H1 (cell line): Measurements from ENCODE around the gene TMEM271. TPM values are rescaled to one million over a fixed set of nuclear protein-coding genes. Genes with fewer than 3 reads are reported as not detected.

ENCODE experiments used
- CTCF ChIA-PET: fragments of 300-600 bp; sonication (Branson Sonifier 250); formaldehyde crosslinking; loops from one replicate; lab custom pipeline; 2021; ENCODE audit not compliant: partially characterized antibody; lab: Charles Lee
- POLR2A ChIA-PET: fragments of 300-600 bp; sonication (Branson Sonifier 250); formaldehyde crosslinking; loops from one replicate; lab custom pipeline; 2021; ENCODE audit warnings: inconsistent platforms; ENCODE audit not compliant: partially characterized antibody; lab: Charles Lee
- DNase-seq, 2 experiments: peaks; one replicate each; pipeline versions ENCODE4 v3.0.0 to v3.0.0-alpha.2; 2010 to 2022; ENCODE audit warnings: low spot score in 2 of 2, low read depth in 1 of 2, mixed read lengths in 1 of 2
- FAIRE-seq: peaks from 2 replicates; lab custom pipeline; 2011; peaks lifted over from hg19 to GRCh38; lab: Jason Lieb, UNC
- H2AFZ ChIP-seq: 2 replicates; pipeline ENCODE4 v1.8.1; 2012; ENCODE audit warnings: low read length, inconsistent platforms
- H2AK5ac ChIP-seq: 2 replicates; pipeline ENCODE4 v1.6.1; 2013; ENCODE audit warnings: low read depth, low read length
- H2BK120ac ChIP-seq: replicated peaks from 2 replicates; pipeline ENCODE3; 2013; ENCODE audit warnings: low read depth, low read length, inconsistent platforms
- H2BK12ac ChIP-seq: 2 replicates; pipeline ENCODE4 v1.6.1; 2013; ENCODE audit warnings: low read depth, low read length
- H2BK15ac ChIP-seq: 2 replicates; pipeline ENCODE4 v1.6.1; 2013; ENCODE audit warnings: low read length
- H2BK20ac ChIP-seq: 2 replicates; pipeline ENCODE4 v1.6.1; 2013; ENCODE audit warnings: low read length
- H2BK5ac ChIP-seq: 2 replicates; pipeline ENCODE4 v1.6.1; 2013; ENCODE audit warnings: low read depth, low read length
- H3K14ac ChIP-seq: 2 replicates; pipeline ENCODE4 v1.6.1; 2013; ENCODE audit warnings: inconsistent platforms; ENCODE audit not compliant: insufficient read length
- H3K18ac ChIP-seq: 2 replicates; pipeline ENCODE4 v1.6.1; 2013; ENCODE audit warnings: low read length; ENCODE audit errors: extremely low read depth
- H3K23ac ChIP-seq: 2 replicates; pipeline ENCODE4 v1.6.1; 2013; ENCODE audit warnings: inconsistent platforms; ENCODE audit not compliant: insufficient read length
- H3K23me2 ChIP-seq: 2 replicates; pipeline ENCODE4 v1.6.1; 2013; ENCODE audit warnings: low read depth, low read length
- H3K27ac ChIP-seq: 2 replicates; pipeline ENCODE4 v1.6.1; 2011; ENCODE audit warnings: low read depth, low read length, inconsistent platforms
- H3K27me3 ChIP-seq, 4 experiments: replicated peaks in 1 of 4; 1 replicate in 1 of 4; 2 replicates in 3 of 4; pipeline versions ENCODE4 v1.6.1 to v1.8.1; 2011 to 2013; ENCODE audit warnings: low read length in 3 of 4, mild to moderate bottlenecking in 3 of 4, inconsistent platforms in 2 of 4, mixed read lengths in 2 of 4, moderate library complexity in 1 of 4; ENCODE audit not compliant: control insufficient read depth in 3 of 4, insufficient read depth in 3 of 4; ENCODE audit errors: extremely low read depth in 1 of 4
- H3K36me3 ChIP-seq, 4 experiments: 2 replicates each; pipeline versions ENCODE4 v1.6.1 to v1.8.1; 2011 to 2013; ENCODE audit warnings: mild to moderate bottlenecking in 4 of 4, low read length in 3 of 4, moderate library complexity in 2 of 4, control low read depth in 1 of 4, inconsistent platforms in 1 of 4; ENCODE audit not compliant: insufficient read depth in 4 of 4, control insufficient read depth in 2 of 4
- H3K4ac ChIP-seq: replicated peaks from 2 replicates; pipeline ENCODE3; 2013; ENCODE audit warnings: low read length, low read depth, mixed read lengths, inconsistent platforms; ENCODE audit not compliant: insufficient read length
- H3K4me1 ChIP-seq, 4 experiments: replicated peaks in 1 of 4; 1 replicate in 1 of 4; 2 replicates in 3 of 4; pipeline versions ENCODE4 v1.6.1 to v1.8.1; 2011 to 2013; ENCODE audit warnings: low read length in 3 of 4, inconsistent platforms in 2 of 4, mixed read lengths in 1 of 4; ENCODE audit not compliant: insufficient read depth in 4 of 4, control insufficient read depth in 3 of 4
- H3K4me2 ChIP-seq, 2 experiments: 2 replicates each; pipeline versions ENCODE4 v1.6.1 to v1.8.1; 2011 to 2013; ENCODE audit warnings: low read depth in 2 of 2, low read length in 2 of 2, control low read depth in 1 of 2, inconsistent platforms in 1 of 2, mild to moderate bottlenecking in 1 of 2; ENCODE audit not compliant: insufficient read depth in 1 of 2
- H3K4me3 ChIP-seq, 4 experiments: fragments of 200-600, 300-600 bp in 1 of 4; sonication (generic), shearing (Covaris generic), sonication (Bioruptor Twin) in 1 of 4; 2 replicates each; pipeline versions ENCODE4 v1.5.1 to v1.8.1; 2011 to 2016; ENCODE audit warnings: low read length in 4 of 4, low read depth in 3 of 4, control low read depth in 2 of 4, inconsistent platforms in 2 of 4, mild to moderate bottlenecking in 2 of 4, mixed read lengths in 1 of 4, moderate library complexity in 1 of 4; ENCODE audit not compliant: insufficient read depth in 2 of 4; ENCODE audit errors: extremely low read depth in 1 of 4
- H3K56ac ChIP-seq: replicated peaks from 2 replicates; pipeline ENCODE3; 2013; ENCODE audit warnings: low read depth, mild to moderate bottlenecking, mixed read lengths, low read length, inconsistent platforms; ENCODE audit not compliant: insufficient read length
- H3K79me1 ChIP-seq: 2 replicates; pipeline ENCODE4 v1.6.1; 2013; ENCODE audit warnings: low read depth, low read length, control low read depth
- H3K79me2 ChIP-seq, 2 experiments: 2 replicates each; pipeline versions ENCODE4 v1.6.1 to v1.8.1; 2012 to 2013; ENCODE audit warnings: low read length in 2 of 2, mild to moderate bottlenecking in 2 of 2, inconsistent platforms in 1 of 2; ENCODE audit not compliant: insufficient read depth in 2 of 2, control insufficient read depth in 1 of 2
- H3K9ac ChIP-seq, 4 experiments: replicated peaks in 1 of 4; 1 replicate in 1 of 4; 2 replicates in 3 of 4; pipeline versions ENCODE4 v1.6.1 to v1.8.1; 2011 to 2013; ENCODE audit warnings: low read depth in 3 of 4, low read length in 3 of 4, control low read depth in 2 of 4, mild to moderate bottlenecking in 2 of 4, moderate library complexity in 2 of 4, inconsistent platforms in 1 of 4; ENCODE audit errors: extremely low read depth in 1 of 4
- H3K9me3 ChIP-seq, 2 experiments: 2 replicates each; pipeline versions ENCODE4 v1.6.1 to v1.8.1; 2012 to 2013; ENCODE audit warnings: mild to moderate bottlenecking in 2 of 2, moderate library complexity in 2 of 2, control low read depth in 1 of 2, inconsistent platforms in 1 of 2, low read depth in 1 of 2, low read length in 1 of 2, mixed read lengths in 1 of 2; ENCODE audit not compliant: insufficient read depth in 2 of 2
- H4K20me1 ChIP-seq, 2 experiments: replicated peaks in 1 of 2; 2 replicates each; pipeline versions ENCODE3 to v1.8.1; 2011 to 2013; ENCODE audit warnings: inconsistent platforms in 2 of 2, low read length in 2 of 2, mild to moderate bottlenecking in 1 of 2; ENCODE audit not compliant: insufficient read depth in 2 of 2, control insufficient read depth in 1 of 2
- H4K5ac ChIP-seq: 2 replicates; pipeline ENCODE4 v1.6.1; 2013; ENCODE audit warnings: low read length, low read depth, mixed read lengths, inconsistent platforms; ENCODE audit not compliant: insufficient read length
- H4K8ac ChIP-seq: 2 replicates; pipeline ENCODE4 v1.8.0; 2013; ENCODE audit warnings: mild to moderate bottlenecking, moderate library complexity, low read length, inconsistent platforms; ENCODE audit not compliant: insufficient read depth; ENCODE audit errors: extremely low read depth
- H4K91ac ChIP-seq: replicated peaks from 2 replicates; pipeline ENCODE3; 2013; ENCODE audit warnings: low read length, mixed read lengths, inconsistent platforms; ENCODE audit not compliant: insufficient read length
- ZNF274 ChIP-seq: IDR thresholded peaks from 2 replicates; pipeline ENCODE4 v1.7.0; 2012; ENCODE audit warnings: low read length, borderline replicate concordance; ENCODE audit errors: extremely low read depth
- WGBS, 2 experiments: shearing (Covaris generic) in 1 of 2; methylation state at CpG; one replicate each; pipeline versions ENCODE4 v1.1.6 to v1.1.7; 2013 to 2015; ENCODE audit warnings: low lambda C conversion rate in 2 of 2, mixed read lengths in 2 of 2, inconsistent platforms in 1 of 2, low coverage in 1 of 2, missing lambda C conversion rate in 1 of 2; ENCODE audit not compliant: insufficient replicate concordance in 2 of 2, insufficient coverage in 1 of 2, insufficient read length in 1 of 2; ENCODE audit errors: extremely low coverage in 1 of 2, missing lambda C conversion rate in 1 of 2; 5-methylcytosine and 5-hydroxymethylcytosine counted together
- polyA plus RNA-seq, 7 experiments: library from polyadenylated mRNA; depleted of rRNA in 3 of 7; stranded (reverse) in 5 of 7; unstranded in 2 of 7; fragments of >200 nt in 5 of 7; fragments of 200-250 nt in 2 of 7; gene quantifications; 1 replicate in 5 of 7; 2 replicates in 1 of 7; 4 replicates in 1 of 7; pipeline versions ENCODE4 v1.2.1 to v1.2.3, GENCODE V29; 2011 to 2013; ENCODE audit warnings: missing spikeins in 2 of 7, mixed read lengths in 2 of 7
- total RNA-seq: library from RNA; stranded (reverse); fragmentation: NEBNext Ultra II Directional; extraction: Animal tissue kit (Norgen Biotek cat#: 25700); gene quantifications from 2 replicates; pipeline ENCODE4 v1.2.1, GENCODE V29; 2021

TMEM271 gene
- total and polyA plus RNA-seq, 2 of the 8 experiments (the other 6 are each of a cell fraction or from before 2014, with no cell fraction given) = 0.08 to 0.35 TPM

DNA sequence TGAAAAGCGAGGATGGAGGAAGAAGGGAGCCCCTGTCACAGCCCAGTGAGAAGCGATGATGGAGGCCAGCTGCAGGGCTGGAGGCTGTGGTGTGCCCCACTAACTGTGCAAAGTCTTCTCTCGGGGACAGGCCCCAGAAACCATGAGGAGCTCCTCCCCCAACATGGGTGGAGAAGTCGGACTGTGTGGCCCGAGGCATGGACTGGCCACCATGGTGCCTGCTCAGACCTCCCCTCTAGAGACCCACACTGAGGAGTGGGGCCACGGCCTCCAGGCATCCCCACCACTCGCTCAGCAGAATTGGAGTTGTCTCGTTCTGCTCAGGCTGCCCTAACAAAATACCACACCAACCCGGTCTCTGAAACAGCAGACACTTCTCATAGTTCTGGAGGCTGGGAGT, 37.0 kb upstream of the TMEM271 start:
- peaks cover 6% of the 10 kb centered on the region for H3K79me1 ChIP-seq
- no peak overlapping the region for H2AK5ac ChIP-seq
- H3K79me2 ChIP-seq = no peaks in the 10 kb centered on the region
- peaks cover 0 to 3% (median 2%) of the 10 kb centered on the region in 4 experiments; a peak in 3 of 7 replicates for H3K27me3 ChIP-seq
- no peak overlapping the region for H3K4me3 ChIP-seq
- no peak overlapping the region for H3K18ac ChIP-seq
- H3K4me2 ChIP-seq = no peak overlapping the region
- no peaks in the 10 kb centered on the region for H3K36me3 ChIP-seq
- no peak overlapping the region for H3K4ac ChIP-seq
- FAIRE-seq = no peak
- no peak overlapping the region for H4K91ac ChIP-seq
- H3K56ac ChIP-seq = no peak overlapping the region
- no peak for TF ChIP-seq ZNF274
- no peaks in the 10 kb centered on the region for H4K20me1 ChIP-seq
- 90% methylated on average over 9 of the region's 9 CpGs; no CpG with 5 or more reads in 1 of the 2 experiments for WGBS, 2 experiments
- no peak overlapping the region for H2BK20ac ChIP-seq
- no peak overlapping the region; the same call in 1 of the 2 replicates for H4K8ac ChIP-seq
- no peaks in the 10 kb centered on the region; a peak in 1 of 7 replicates for H3K4me1 ChIP-seq
- H2BK15ac ChIP-seq = no peak overlapping the region
- H2AFZ ChIP-seq = no peak overlapping the region
- H3K14ac ChIP-seq = no peak overlapping the region
- H3K9me3 ChIP-seq = peaks cover 0 to 4% of the 10 kb centered on the region in 2 experiments; a peak in 1 of 4 replicates
- no peak overlapping the region for H4K5ac ChIP-seq
- no peak for DNase-seq
- no peak overlapping the region for H3K23ac ChIP-seq
- ChIA-PET CTCF (interaction anchor here (0.9 to 2.5 kb wide), 5 partner anchors 10 to 40 kb away, joined by 3 to 8 read pairs (median 7); partner anchors contain the start of gene PDE6B), POLR2A (no interaction called here)
- no peak overlapping the region for H3K27ac ChIP-seq
- no peaks in the 10 kb centered on the region for H3K23me2 ChIP-seq
- no peak overlapping the region for H2BK5ac ChIP-seq
- no peak overlapping the region for H3K9ac ChIP-seq
- no peak overlapping the region for H2BK120ac ChIP-seq
- H2BK12ac ChIP-seq = no peak overlapping the region
